HG03354 (cell line): Measurements from ENCODE around the gene OR5K1.

Experiments used
- ATAC-seq: cut with Tn5 transposase; IDR thresholded peaks from one replicate; pipeline ENCODE4 v1.9.1; 2021; ENCODE audit warnings: mild to moderate bottlenecking; ENCODE audit not compliant: unreplicated experiment, poor library complexity, severe bottlenecking

OR5K1 gene

GRCh38 chr3:98513091-98513511 is 50.1 kb downstream of the OR5K1 start:
- no peak for ATAC-seq

DNA sequence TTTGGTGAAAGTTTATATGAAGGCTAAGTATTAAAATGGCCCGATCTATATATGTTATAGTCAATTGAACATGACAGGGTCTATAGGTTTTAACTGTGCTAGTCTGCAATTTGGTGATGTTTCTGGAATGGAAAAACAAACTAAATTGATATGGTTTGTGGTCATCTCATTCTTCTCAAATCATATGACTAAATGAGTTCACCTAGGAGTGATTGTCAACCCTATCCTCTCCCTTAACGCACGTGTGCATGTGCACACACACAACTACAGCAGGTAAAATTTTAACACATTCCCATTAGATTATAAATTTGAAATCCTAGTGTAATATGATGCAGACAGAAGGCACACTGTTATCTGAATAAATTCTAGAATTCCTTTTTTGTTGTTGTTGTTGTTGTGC is 50.7 kb downstream of the OR5K1 start:
- ATAC-seq: no peak

GRCh38 chr3:98514948-98515347 is 51.9 kb downstream of the OR5K1 start:
- no peak for ATAC-seq

- no peak for ATAC-seq
Measured at GRCh38 chr3:98518816-98519215, 55.8 kb downstream of the OR5K1 start.

DNA sequence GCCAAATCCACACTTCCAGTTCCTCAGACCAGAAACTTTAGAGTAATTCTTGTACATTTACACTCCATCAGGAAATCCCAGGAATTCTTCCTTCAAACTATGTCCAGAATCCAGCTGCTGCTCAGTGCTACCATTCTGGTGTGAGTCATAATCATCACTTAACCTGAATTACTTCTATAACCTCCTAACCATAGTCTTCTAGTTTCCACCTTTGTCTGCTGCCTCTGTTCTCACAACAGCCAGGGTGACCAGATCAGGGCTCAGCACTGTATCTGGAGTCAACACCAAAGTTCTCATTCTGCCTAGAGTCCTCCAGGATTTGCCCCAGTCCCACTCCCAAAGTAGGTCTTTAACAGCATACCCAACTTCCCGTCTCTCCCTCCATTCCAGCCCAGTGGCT is 56.4 kb downstream of the OR5K1 start:
- ATAC-seq: no peak

GRCh38 chr3:98521897-98522543 is 59.0 kb downstream of the OR5K1 start:
- ATAC-seq: peak; percentile 58
